NT2/D1 (cell line): ENCODE data around the gene ALKBH2.

Experiments used
- DNase-seq: peaks from one replicate; pipeline ENCODE4 v3.0.0-alpha.2; 2011; ENCODE audit warnings: low read depth, low spot score
- H3K27me3 ChIP-seq: 2 replicates; pipeline ENCODE4 v1.6.0; 2011; ENCODE audit warnings: mild to moderate bottlenecking; ENCODE audit not compliant: insufficient read length, insufficient read depth
- H3K36me3 ChIP-seq: 2 replicates; pipeline ENCODE4 v1.6.1; 2011; ENCODE audit warnings: mild to moderate bottlenecking, low read length, mixed read lengths; ENCODE audit not compliant: insufficient read depth, insufficient read length
- H3K4me1 ChIP-seq: 2 replicates; pipeline ENCODE4 v1.5.1; 2011; ENCODE audit not compliant: insufficient read depth, insufficient read length
- H3K4me3 ChIP-seq: 2 replicates; pipeline ENCODE4 v1.5.1; 2011; ENCODE audit warnings: low read depth; ENCODE audit not compliant: insufficient read length
- H3K9ac ChIP-seq: 2 replicates; pipeline ENCODE4 v1.6.0; 2011; ENCODE audit warnings: low read depth; ENCODE audit not compliant: insufficient read length
- H3K9me3 ChIP-seq: 2 replicates; pipeline ENCODE4 v1.5.1; 2011; ENCODE audit warnings: mild to moderate bottlenecking, low read length; ENCODE audit not compliant: insufficient read depth
- SUZ12 ChIP-seq: IDR thresholded peaks from 2 replicates; pipeline ENCODE4 v1.6.1; 2011; ENCODE audit not compliant: insufficient read length, insufficient read depth; ENCODE audit errors: extremely low read depth
- YY1 ChIP-seq: IDR thresholded peaks from 2 replicates; pipeline ENCODE4 v1.6.1; 2011; ENCODE audit not compliant: insufficient read length, insufficient read depth
- ZNF274 ChIP-seq: IDR thresholded peaks from 2 replicates; pipeline ENCODE4 v1.6.1; 2011; ENCODE audit warnings: mild to moderate bottlenecking, low read depth, low read length

The ALKBH2 gene

DNA sequence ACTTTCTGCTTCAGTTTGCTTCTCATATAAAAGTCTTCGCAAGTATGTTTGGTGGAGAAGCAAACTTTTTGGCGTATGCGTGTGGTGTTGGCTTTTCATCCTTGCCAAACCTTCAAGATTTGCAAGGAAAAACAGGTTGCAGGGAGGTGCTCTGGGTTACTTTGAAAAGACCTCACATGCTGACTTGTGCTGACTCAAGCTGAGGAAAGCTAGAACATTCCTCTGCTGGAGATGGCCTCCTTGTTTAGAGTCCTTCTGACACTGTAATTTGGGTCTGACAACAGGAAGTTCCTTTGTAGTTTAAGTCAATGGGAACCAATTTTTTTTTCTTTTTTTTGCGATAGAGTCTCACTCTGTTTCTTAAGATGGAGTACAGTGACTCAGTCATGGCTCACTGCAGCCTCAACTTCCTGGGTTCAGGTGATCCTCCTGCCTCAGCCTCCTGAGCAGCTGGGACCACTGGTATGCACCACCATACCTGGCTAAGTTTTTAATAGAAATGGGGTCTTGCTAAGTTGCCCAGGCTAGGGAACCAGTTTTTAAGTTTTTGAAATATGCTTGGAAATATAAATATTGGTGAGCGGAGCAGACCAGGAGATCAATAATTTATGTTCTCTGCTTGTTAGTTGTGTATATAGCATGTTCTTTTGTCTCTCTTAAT, 20.5 kb upstream of the ALKBH2 start:
- no peak for DNase-seq
- H3K9ac ChIP-seq: no peak overlapping the region
- no peaks in the 10 kb centered on the region for H3K9me3 ChIP-seq
- H3K4me3 ChIP-seq: no peak overlapping the region
- TF ChIP-seq ZNF274 (no peak), SUZ12 (no peak), YY1 (no peak)
- H3K4me1 ChIP-seq: peaks cover 5% of the 10 kb centered on the region
- peaks cover 13% of the 10 kb centered on the region for H3K36me3 ChIP-seq
- no peaks in the 10 kb centered on the region for H3K27me3 ChIP-seq

DNA sequence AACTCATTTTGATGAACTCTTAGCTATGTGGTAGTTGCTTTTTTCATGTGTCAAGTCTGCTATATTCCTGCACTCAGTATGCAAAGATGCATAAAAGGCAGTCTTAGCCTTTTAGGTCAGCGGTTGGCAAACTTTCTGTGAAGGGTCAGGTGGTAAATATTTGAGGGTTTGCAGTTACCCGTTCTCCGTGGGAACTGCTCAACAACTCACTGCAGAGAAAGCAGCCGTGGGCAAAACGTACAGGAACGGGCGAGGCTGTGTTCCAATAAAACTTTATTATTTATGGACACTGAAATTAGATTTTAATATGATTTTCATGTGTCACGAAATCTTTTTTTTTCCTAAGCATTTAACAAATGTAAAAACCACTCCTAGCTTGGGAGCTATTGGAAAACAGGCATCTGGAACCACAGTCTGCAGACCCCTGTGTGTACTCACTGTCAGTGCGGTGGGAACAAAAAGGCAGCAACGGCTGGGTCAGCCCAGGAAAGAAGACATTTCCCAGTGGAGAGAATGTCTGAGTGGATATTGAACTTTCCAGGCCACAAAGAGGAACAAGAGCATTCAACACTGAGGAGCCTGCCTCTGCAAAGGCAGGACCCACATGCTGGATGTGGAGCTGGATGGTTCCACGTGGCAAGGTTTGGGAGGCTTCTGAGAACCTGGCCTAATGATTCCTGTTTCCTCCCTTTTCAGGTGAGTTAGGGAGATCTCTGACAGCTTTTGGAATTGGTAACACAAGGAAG, 19.6 kb upstream of the ALKBH2 start:
- Histone ChIP-seq H3K4me3 (no peak overlapping the region), H3K9me3 (no peaks in the 10 kb centered on the region), H3K9ac (no peak overlapping the region), H3K27me3 (no peaks in the 10 kb centered on the region), H3K4me1 (peaks cover 5% of the 10 kb centered on the region), H3K36me3 (peaks cover 22% of the 10 kb centered on the region)
- DNase-seq: no peak
- TF ChIP-seq SUZ12: no peak
- no peak for TF ChIP-seq ZNF274
- no peak for TF ChIP-seq YY1

- peaks cover 33% of the 10 kb centered on the region for H3K36me3 ChIP-seq
- TF ChIP-seq SUZ12: no peak
- DNase-seq: peak; percentile 74
- no peaks in the 10 kb centered on the region for H3K9me3 ChIP-seq
- H3K4me1 ChIP-seq: peaks cover 5% of the 10 kb centered on the region
- H3K4me3 ChIP-seq: peak overlapping the region; percentile 59
- H3K27me3 ChIP-seq: no peaks in the 10 kb centered on the region
- peak overlapping the region; percentile 78 for H3K9ac ChIP-seq
Observed at GRCh38 chr12:109110988-109111495, 17.8 kb upstream of the ALKBH2 start.

- H3K36me3 ChIP-seq: peaks cover 45% of the 10 kb centered on the region
- H3K4me3 ChIP-seq: no peak overlapping the region
- no peak for DNase-seq
- TF ChIP-seq YY1 (no peak), SUZ12 (no peak), ZNF274 (no peak)
- no peaks in the 10 kb centered on the region for H3K27me3 ChIP-seq
- no peaks in the 10 kb centered on the region for H3K9me3 ChIP-seq
- peak overlapping the region; percentile 12 for H3K9ac ChIP-seq
- H3K4me1 ChIP-seq: no peaks in the 10 kb centered on the region
Observed at GRCh38 chr12:109109746-109110350, 16.6 kb upstream of the ALKBH2 start.

DNA sequence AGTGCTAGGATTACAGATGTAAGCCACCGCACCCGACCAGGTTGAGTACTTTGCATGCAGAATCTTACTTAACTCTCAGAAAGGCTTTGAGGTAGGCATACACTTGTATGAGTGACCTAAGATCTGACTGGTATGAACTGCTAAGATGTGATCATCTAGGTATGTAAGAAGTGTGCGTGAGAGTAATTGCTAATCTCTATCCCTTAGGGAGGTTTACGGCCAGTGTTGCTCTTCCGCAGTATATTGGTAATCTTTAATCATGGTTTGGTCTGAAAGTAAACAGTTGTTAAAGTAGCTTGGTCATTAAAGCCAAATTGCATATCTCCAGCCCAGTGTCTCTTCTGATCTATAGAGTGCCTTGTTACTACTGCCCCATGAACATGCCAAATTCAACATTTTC, 11.9 kb upstream of the ALKBH2 start:
- no peak for TF ChIP-seq YY1
- TF ChIP-seq ZNF274: no peak
- no peak for TF ChIP-seq SUZ12
- Histone ChIP-seq H3K4me1 (no peaks in the 10 kb centered on the region), H3K4me3 (no peak overlapping the region), H3K9me3 (no peaks in the 10 kb centered on the region), H3K9ac (no peak overlapping the region), H3K36me3 (peaks cover 88% of the 10 kb centered on the region), H3K27me3 (no peaks in the 10 kb centered on the region)
- DNase-seq: no peak

GRCh38 chr12:109102491-109102890, 9.2 kb upstream of the ALKBH2 start:
- H3K4me3 ChIP-seq: no peak overlapping the region
- H3K4me1 ChIP-seq: no peaks in the 10 kb centered on the region
- no peak for DNase-seq
- peaks cover 83% of the 10 kb centered on the region for H3K36me3 ChIP-seq
- H3K9me3 ChIP-seq: no peaks in the 10 kb centered on the region
- TF ChIP-seq ZNF274 (no peak), YY1 (no peak), SUZ12 (no peak)
- H3K27me3 ChIP-seq: no peaks in the 10 kb centered on the region
- no peak overlapping the region for H3K9ac ChIP-seq

DNA sequence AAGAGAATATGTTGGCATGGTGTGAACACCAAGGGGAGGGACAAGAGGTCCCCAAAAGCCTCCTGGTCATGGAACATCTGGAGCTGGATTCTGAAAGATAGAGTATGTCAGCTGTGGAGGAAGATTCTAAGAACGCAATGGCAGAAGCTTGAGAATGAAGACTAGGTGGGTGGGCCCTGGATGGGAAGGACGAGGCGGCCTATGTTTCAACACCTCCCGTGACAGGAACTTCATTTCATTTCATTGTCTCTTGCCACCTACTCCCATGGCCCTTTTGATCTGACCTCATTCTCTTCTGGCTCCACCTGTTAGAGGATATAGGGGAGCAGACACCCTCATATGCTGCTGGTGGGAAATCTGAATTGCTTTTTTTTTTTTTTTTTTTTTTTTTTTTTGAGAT, 7.5 kb upstream of the ALKBH2 start:
- Histone ChIP-seq H3K4me1 (no peaks in the 10 kb centered on the region), H3K9ac (no peak overlapping the region), H3K9me3 (no peaks in the 10 kb centered on the region), H3K4me3 (no peak overlapping the region), H3K27me3 (no peaks in the 10 kb centered on the region), H3K36me3 (peaks cover 73% of the 10 kb centered on the region)
- no peak for TF ChIP-seq ZNF274
- DNase-seq: no peak
